Memory B cell (primary cell): ENCODE data around the gene SDC1.

Experiments
- ATAC-seq: fragments of 150-1000 bp; cut with Tn5 transposase; 2 replicates; pipeline ENCODE4 v1.10.0; 2021; ENCODE audit warnings: low read depth, mild to moderate bottlenecking, moderate library complexity
- DNase-seq, 2 donors: peaks; one replicate each; pipeline ENCODE4 v3.0.0; 2022; ENCODE audit warnings: low spot score in 2 of 2
- H3K27ac Mint-ChIP-seq: one replicate; pipeline ENCODE4 v1.8.0; 2022; ENCODE audit warnings: mild to moderate bottlenecking, moderate library complexity, mixed read lengths
- H3K27me3 Mint-ChIP-seq: one replicate; pipeline ENCODE4 v1.8.0; 2022; ENCODE audit warnings: mixed read lengths
- H3K36me3 Mint-ChIP-seq: one replicate; pipeline ENCODE4 v1.8.0; 2022; ENCODE audit warnings: mild to moderate bottlenecking, mixed read lengths
- H3K4me1 Mint-ChIP-seq: one replicate; pipeline ENCODE4 v1.8.0; 2022; ENCODE audit warnings: mixed read lengths
- H3K4me3 Mint-ChIP-seq: one replicate; pipeline ENCODE4 v1.8.0; 2022; ENCODE audit warnings: mild to moderate bottlenecking, moderate library complexity, mixed read lengths
- H3K9me3 Mint-ChIP-seq: one replicate; pipeline ENCODE4 v1.8.0; 2022; ENCODE audit warnings: mixed read lengths

The SDC1 gene

GRCh38 chr2:20173496-20174402 is 51.2 kb downstream of the SDC1 start:
- Mint-ChIP-seq H3K4me3 (no peak overlapping the region), H3K27ac (no peak overlapping the region), H3K36me3 (no peaks in the 10 kb centered on the region), H3K4me1 (no peaks in the 10 kb centered on the region), H3K9me3 (no peaks in the 10 kb centered on the region), H3K27me3 (peaks cover 1% of the 10 kb centered on the region)
- DNase-seq (no peak), ATAC-seq (no peak)

GRCh38 chr2:20173064-20173463 is 51.9 kb downstream of the SDC1 start:
- Mint-ChIP-seq H3K27ac (no peak overlapping the region), H3K4me3 (no peak overlapping the region), H3K4me1 (no peaks in the 10 kb centered on the region), H3K36me3 (no peaks in the 10 kb centered on the region), H3K9me3 (no peaks in the 10 kb centered on the region), H3K27me3 (peaks cover 1% of the 10 kb centered on the region)
- no peak for ATAC-seq
- DNase-seq, result no peak

GRCh38 chr2:20172273-20173055 is 52.5 kb downstream of the SDC1 start:
- Mint-ChIP-seq H3K36me3 (no peaks in the 10 kb centered on the region), H3K4me1 (no peaks in the 10 kb centered on the region), H3K9me3 (no peaks in the 10 kb centered on the region), H3K27ac (no peak overlapping the region), H3K27me3 (peaks cover 1% of the 10 kb centered on the region), H3K4me3 (no peak overlapping the region)
- ATAC-seq (no peak), DNase-seq (no peak)

- DNase-seq (no peak), ATAC-seq (no peak)
- H3K4me3 Mint-ChIP-seq, result no peak overlapping the region
- H3K36me3 Mint-ChIP-seq, result no peaks in the 10 kb centered on the region
- no peaks in the 10 kb centered on the region for H3K9me3 Mint-ChIP-seq
- H3K27ac Mint-ChIP-seq, result no peak overlapping the region
- H3K4me1 Mint-ChIP-seq, result no peaks in the 10 kb centered on the region
- no peaks in the 10 kb centered on the region for H3K27me3 Mint-ChIP-seq
Measured at GRCh38 chr2:20171445-20171977, 53.4 kb downstream of the SDC1 start.

GRCh38 chr2:20170704-20171250 is 54.2 kb downstream of the SDC1 start:
- no peaks in the 10 kb centered on the region for H3K36me3 Mint-ChIP-seq
- DNase-seq, result no peak
- H3K27ac Mint-ChIP-seq, result no peak overlapping the region
- no peaks in the 10 kb centered on the region for H3K4me1 Mint-ChIP-seq
- H3K9me3 Mint-ChIP-seq, result no peaks in the 10 kb centered on the region
- no peaks in the 10 kb centered on the region for H3K27me3 Mint-ChIP-seq
- H3K4me3 Mint-ChIP-seq, result no peak overlapping the region
- no peak for ATAC-seq

- ATAC-seq (no peak), DNase-seq (no peak)
- Mint-ChIP-seq H3K9me3 (no peaks in the 10 kb centered on the region), H3K27me3 (no peaks in the 10 kb centered on the region), H3K4me1 (no peaks in the 10 kb centered on the region), H3K27ac (no peak overlapping the region), H3K4me3 (no peak overlapping the region), H3K36me3 (no peaks in the 10 kb centered on the region)
Measured at GRCh38 chr2:20169796-20170703, 54.9 kb downstream of the SDC1 start.

- H3K4me1 Mint-ChIP-seq, result no peaks in the 10 kb centered on the region
- H3K36me3 Mint-ChIP-seq, result no peaks in the 10 kb centered on the region
- H3K9me3 Mint-ChIP-seq, result no peaks in the 10 kb centered on the region
- no peak for ATAC-seq
- no peak overlapping the region for H3K27ac Mint-ChIP-seq
- no peaks in the 10 kb centered on the region for H3K27me3 Mint-ChIP-seq
- no peak for DNase-seq
- no peak overlapping the region for H3K4me3 Mint-ChIP-seq
Measured at GRCh38 chr2:20168727-20169696, 55.9 kb downstream of the SDC1 start.

GRCh38 chr2:20168048-20168726 is 56.7 kb downstream of the SDC1 start:
- no peak overlapping the region for H3K27ac Mint-ChIP-seq
- DNase-seq (no peak), ATAC-seq (no peak)
- H3K36me3 Mint-ChIP-seq, result no peaks in the 10 kb centered on the region
- no peaks in the 10 kb centered on the region for H3K9me3 Mint-ChIP-seq
- H3K4me3 Mint-ChIP-seq, result no peak overlapping the region
- no peaks in the 10 kb centered on the region for H3K27me3 Mint-ChIP-seq
- no peaks in the 10 kb centered on the region for H3K4me1 Mint-ChIP-seq

GRCh38 chr2:20167356-20167755 is 57.6 kb downstream of the SDC1 start:
- Mint-ChIP-seq H3K36me3 (no peaks in the 10 kb centered on the region), H3K27me3 (peaks cover under 1% of the 10 kb centered on the region), H3K4me1 (no peaks in the 10 kb centered on the region), H3K27ac (no peak overlapping the region), H3K4me3 (no peak overlapping the region), H3K9me3 (no peaks in the 10 kb centered on the region)
- DNase-seq (no peak), ATAC-seq (no peak)

- no peak for DNase-seq
- no peaks in the 10 kb centered on the region for H3K36me3 Mint-ChIP-seq
- no peak overlapping the region for H3K27ac Mint-ChIP-seq
- H3K9me3 Mint-ChIP-seq, result no peaks in the 10 kb centered on the region
- ATAC-seq, result no peak
- no peak overlapping the region for H3K4me3 Mint-ChIP-seq
- no peaks in the 10 kb centered on the region for H3K4me1 Mint-ChIP-seq
- peaks cover 3% of the 10 kb centered on the region for H3K27me3 Mint-ChIP-seq
Measured at GRCh38 chr2:20165677-20166509, 59.0 kb downstream of the SDC1 start.

- H3K4me3 Mint-ChIP-seq, result no peak overlapping the region
- peaks cover 4% of the 10 kb centered on the region for H3K27me3 Mint-ChIP-seq
- H3K4me1 Mint-ChIP-seq, result no peaks in the 10 kb centered on the region
- ATAC-seq (no peak), DNase-seq (no peak)
- H3K9me3 Mint-ChIP-seq, result no peaks in the 10 kb centered on the region
- H3K36me3 Mint-ChIP-seq, result no peaks in the 10 kb centered on the region
- no peak overlapping the region for H3K27ac Mint-ChIP-seq
Measured at GRCh38 chr2:20164734-20165478, 60.0 kb downstream of the SDC1 start.
